HL-60 (cell line): ENCODE data around the gene GRIK5.

Experiments
- TF ChIP-seq, protein P1 (sequence below): IDR thresholded peaks from one replicate; pipeline ENCODE4 v1.5.1; 2011; ENCODE audit warnings: low read length, control low read depth, inconsistent platforms; ENCODE audit not compliant: insufficient read depth
- TF ChIP-seq, protein P2 (sequence below): IDR thresholded peaks from 2 replicates; pipeline ENCODE4 v1.6.1; 2012; ENCODE audit warnings: low read depth; ENCODE audit not compliant: insufficient replicate concordance

DNA sequence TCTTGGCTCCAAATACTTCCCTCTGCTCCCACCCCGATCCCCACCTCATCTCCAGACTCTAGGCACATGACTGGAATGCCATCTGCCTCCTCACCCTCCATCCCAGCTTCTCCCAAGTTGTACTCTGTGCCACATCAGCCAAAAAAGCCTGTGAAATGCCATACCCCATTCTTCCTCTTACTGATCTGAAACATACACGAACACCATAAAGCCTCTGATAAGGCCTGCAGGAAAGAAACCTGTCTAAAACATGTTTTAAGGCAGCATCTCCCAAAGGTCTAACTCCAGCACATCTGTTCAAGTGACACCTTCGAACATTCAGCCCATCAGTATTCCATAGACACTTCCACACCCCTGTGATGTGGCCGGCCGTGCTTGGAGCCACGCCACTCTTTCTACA lies 5.6 kb downstream of the GRIK5 start:
- TF ChIP-seq, protein P1, sequence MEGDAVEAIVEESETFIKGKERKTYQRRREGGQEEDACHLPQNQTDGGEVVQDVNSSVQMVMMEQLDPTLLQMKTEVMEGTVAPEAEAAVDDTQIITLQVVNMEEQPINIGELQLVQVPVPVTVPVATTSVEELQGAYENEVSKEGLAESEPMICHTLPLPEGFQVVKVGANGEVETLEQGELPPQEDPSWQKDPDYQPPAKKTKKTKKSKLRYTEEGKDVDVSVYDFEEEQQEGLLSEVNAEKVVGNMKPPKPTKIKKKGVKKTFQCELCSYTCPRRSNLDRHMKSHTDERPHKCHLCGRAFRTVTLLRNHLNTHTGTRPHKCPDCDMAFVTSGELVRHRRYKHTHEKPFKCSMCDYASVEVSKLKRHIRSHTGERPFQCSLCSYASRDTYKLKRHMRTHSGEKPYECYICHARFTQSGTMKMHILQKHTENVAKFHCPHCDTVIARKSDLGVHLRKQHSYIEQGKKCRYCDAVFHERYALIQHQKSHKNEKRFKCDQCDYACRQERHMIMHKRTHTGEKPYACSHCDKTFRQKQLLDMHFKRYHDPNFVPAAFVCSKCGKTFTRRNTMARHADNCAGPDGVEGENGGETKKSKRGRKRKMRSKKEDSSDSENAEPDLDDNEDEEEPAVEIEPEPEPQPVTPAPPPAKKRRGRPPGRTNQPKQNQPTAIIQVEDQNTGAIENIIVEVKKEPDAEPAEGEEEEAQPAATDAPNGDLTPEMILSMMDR, result no peak
- TF ChIP-seq, protein P2, sequence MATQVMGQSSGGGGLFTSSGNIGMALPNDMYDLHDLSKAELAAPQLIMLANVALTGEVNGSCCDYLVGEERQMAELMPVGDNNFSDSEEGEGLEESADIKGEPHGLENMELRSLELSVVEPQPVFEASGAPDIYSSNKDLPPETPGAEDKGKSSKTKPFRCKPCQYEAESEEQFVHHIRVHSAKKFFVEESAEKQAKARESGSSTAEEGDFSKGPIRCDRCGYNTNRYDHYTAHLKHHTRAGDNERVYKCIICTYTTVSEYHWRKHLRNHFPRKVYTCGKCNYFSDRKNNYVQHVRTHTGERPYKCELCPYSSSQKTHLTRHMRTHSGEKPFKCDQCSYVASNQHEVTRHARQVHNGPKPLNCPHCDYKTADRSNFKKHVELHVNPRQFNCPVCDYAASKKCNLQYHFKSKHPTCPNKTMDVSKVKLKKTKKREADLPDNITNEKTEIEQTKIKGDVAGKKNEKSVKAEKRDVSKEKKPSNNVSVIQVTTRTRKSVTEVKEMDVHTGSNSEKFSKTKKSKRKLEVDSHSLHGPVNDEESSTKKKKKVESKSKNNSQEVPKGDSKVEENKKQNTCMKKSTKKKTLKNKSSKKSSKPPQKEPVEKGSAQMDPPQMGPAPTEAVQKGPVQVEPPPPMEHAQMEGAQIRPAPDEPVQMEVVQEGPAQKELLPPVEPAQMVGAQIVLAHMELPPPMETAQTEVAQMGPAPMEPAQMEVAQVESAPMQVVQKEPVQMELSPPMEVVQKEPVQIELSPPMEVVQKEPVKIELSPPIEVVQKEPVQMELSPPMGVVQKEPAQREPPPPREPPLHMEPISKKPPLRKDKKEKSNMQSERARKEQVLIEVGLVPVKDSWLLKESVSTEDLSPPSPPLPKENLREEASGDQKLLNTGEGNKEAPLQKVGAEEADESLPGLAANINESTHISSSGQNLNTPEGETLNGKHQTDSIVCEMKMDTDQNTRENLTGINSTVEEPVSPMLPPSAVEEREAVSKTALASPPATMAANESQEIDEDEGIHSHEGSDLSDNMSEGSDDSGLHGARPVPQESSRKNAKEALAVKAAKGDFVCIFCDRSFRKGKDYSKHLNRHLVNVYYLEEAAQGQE, result no peak
